ENCODE results near the gene UBE2O. TPM values are rescaled to one million over a fixed set of nuclear protein-coding genes. Genes with fewer than 3 reads are reported as not detected.

UBE2O gene
- total RNA-seq, 2 experiments from 2014 or later = 31.3 to 31.4 TPM

- no peak overlapping the region for H3K27ac Mint-ChIP-seq
Observed at GRCh38 chr17:76388966-76389888, 63.7 kb downstream of the UBE2O start.

GRCh38 chr17:76386966-76387765 lies 65.8 kb downstream of the UBE2O start:
- H3K36me3 Mint-ChIP-seq = no peaks in the 10 kb centered on the region
- no peak overlapping the region for H3K27ac Mint-ChIP-seq
- no peaks in the 10 kb centered on the region for H3K27me3 Mint-ChIP-seq
- no peak for ATAC-seq (ENCODE audit: low read depth)
- no peak overlapping the region for H3K4me3 Mint-ChIP-seq
- no peaks in the 10 kb centered on the region for H3K9me3 Mint-ChIP-seq
- DNase-seq = no peak
- peaks cover 5% of the 10 kb centered on the region for H3K4me1 Mint-ChIP-seq
- POLR2A ChIA-PET = interaction anchor here (1.7 to 6.1 kb wide), 2 partner anchors 25 to 33 kb away, joined by 4 to 63 read pairs; partner anchors contain the start of gene PRPSAP1

More at GRCh38 chr17:76388966-76389888, 63.7 kb downstream of the UBE2O start:
- POLR2A ChIA-PET = interaction anchor here (0.7 kb wide), 1 partner anchor 1751 kb away, joined by 7 read pairs; no protein-coding TSS in a partner anchor
- ATAC-seq (ENCODE audit: low read depth) = no peak
- Mint-ChIP-seq H3K9me3 (no peaks in the 10 kb centered on the region), H3K27me3 (no peaks in the 10 kb centered on the region), H3K4me3 (no peak overlapping the region), H3K4me1 (peaks cover 3% of the 10 kb centered on the region), H3K36me3 (no peaks in the 10 kb centered on the region)
- DNase-seq = no peak

GRCh38 chr17:76385892-76386786 lies 66.8 kb downstream of the UBE2O start:
- no peaks in the 10 kb centered on the region for H3K27me3 Mint-ChIP-seq
- no peak overlapping the region for H3K27ac Mint-ChIP-seq
- H3K9me3 Mint-ChIP-seq = no peaks in the 10 kb centered on the region

GRCh38 chr17:76384987-76385891 lies 67.7 kb downstream of the UBE2O start:
- H3K4me3 Mint-ChIP-seq = peak overlapping the region; percentile 68
- H3K27ac Mint-ChIP-seq = no peak overlapping the region
- peak; percentile 1 for ATAC-seq (ENCODE audit: low read depth)
- POLR2A ChIA-PET = interaction anchor here (0.6 to 6.1 kb wide), 10 partner anchors 12 to 510 kb away, joined by 3 to 63 read pairs (median 4); partner anchors contain the start of gene PRPSAP1
- no peaks in the 10 kb centered on the region for H3K36me3 Mint-ChIP-seq
- H3K9me3 Mint-ChIP-seq = no peaks in the 10 kb centered on the region
- peaks cover 3% of the 10 kb centered on the region for H3K27me3 Mint-ChIP-seq
- H3K4me1 Mint-ChIP-seq = peaks cover 5% of the 10 kb centered on the region
- peak; percentile 61 for DNase-seq

More at GRCh38 chr17:76385892-76386786, 66.8 kb downstream of the UBE2O start:
- ATAC-seq (ENCODE audit: low read depth) = peak; percentile 29
- DNase-seq = peak; percentile 89
- H3K36me3 Mint-ChIP-seq = no peaks in the 10 kb centered on the region
- peaks cover 5% of the 10 kb centered on the region for H3K4me1 Mint-ChIP-seq
- peak overlapping the region; percentile 68 for H3K4me3 Mint-ChIP-seq
- POLR2A ChIA-PET = interaction anchor here (0.6 to 6.1 kb wide), 7 partner anchors 11 to 203 kb away, joined by 3 to 63 read pairs (median 4); partner anchors contain the start of gene PRPSAP1

- H3K4me3 Mint-ChIP-seq = peak within 1 kb of the TSS; percentile 89
- H3K27me3 Mint-ChIP-seq = peaks cover 3% of the 10 kb centered on the region
- peaks cover 5% of the 10 kb centered on the region for H3K4me1 Mint-ChIP-seq
- H3K27ac Mint-ChIP-seq = peak within 1 kb of the TSS; percentile 85
- no peaks in the 10 kb centered on the region for H3K36me3 Mint-ChIP-seq
- DNase-seq (peak; percentile 90), ATAC-seq (ENCODE audit: low read depth) (peak; percentile 65)
- POLR2A ChIA-PET = interaction anchor here (0.6 to 6.1 kb wide), 7 partner anchors 14 to 509 kb away, joined by 3 to 63 read pairs (median 4); partner anchors contain the start of gene PRPSAP1
- H3K9me3 Mint-ChIP-seq = no peaks in the 10 kb centered on the region
Observed at GRCh38 chr17:76384222-76384986, 68.5 kb downstream of the UBE2O start, which contains the start of gene SPHK1. Gene SPHK1, plus strand, starts transcription at chr17:76384609. Its CDS starts 1,036 bp downstream, at chr17:76385645.

GRCh38 chr17:76383546-76384221 lies 69.3 kb downstream of the UBE2O start:
- peaks cover 3% of the 10 kb centered on the region for H3K27me3 Mint-ChIP-seq
- peak; percentile 81 for DNase-seq
- H3K9me3 Mint-ChIP-seq = no peaks in the 10 kb centered on the region
- POLR2A ChIA-PET = interaction anchor here (1.0 to 6.1 kb wide), 6 partner anchors 13 to 192 kb away, joined by 3 to 63 read pairs (median 4); partner anchors contain the start of gene PRPSAP1
- H3K36me3 Mint-ChIP-seq = no peaks in the 10 kb centered on the region
- H3K4me1 Mint-ChIP-seq = peaks cover 5% of the 10 kb centered on the region
- H3K27ac Mint-ChIP-seq = peak overlapping the region; percentile 85
- peak overlapping the region; percentile 89 for H3K4me3 Mint-ChIP-seq
- ATAC-seq (ENCODE audit: low read depth) = peak; percentile 32

- DNase-seq (no peak), ATAC-seq (ENCODE audit: low read depth) (peak; percentile 64)
- H3K36me3 Mint-ChIP-seq = no peaks in the 10 kb centered on the region
- POLR2A ChIA-PET = interaction anchor here (1.1 to 6.1 kb wide), 2 partner anchors 29 to 191 kb away, joined by 5 to 63 read pairs; partner anchors contain the start of gene PRPSAP1
- H3K27ac Mint-ChIP-seq = no peak overlapping the region
- H3K9me3 Mint-ChIP-seq = no peaks in the 10 kb centered on the region
- peaks cover 5% of the 10 kb centered on the region for H3K4me1 Mint-ChIP-seq
- peaks cover 3% of the 10 kb centered on the region for H3K27me3 Mint-ChIP-seq
- H3K4me3 Mint-ChIP-seq = peak overlapping the region; percentile 89
Observed at GRCh38 chr17:76382803-76383545, 70.0 kb downstream of the UBE2O start.

GRCh38 chr17:76382351-76382802 lies 70.6 kb downstream of the UBE2O start:
- POLR2A ChIA-PET = interaction anchor here (0.7 to 6.1 kb wide), 3 partner anchors 29 to 278 kb away, joined by 3 to 63 read pairs (median 5); partner anchors contain the start of genes EXOC7 and PRPSAP1
- Mint-ChIP-seq H3K36me3 (no peaks in the 10 kb centered on the region), H3K27ac (no peak overlapping the region), H3K27me3 (peaks cover 3% of the 10 kb centered on the region), H3K4me3 (peak overlapping the region; percentile 89), H3K4me1 (peaks cover 5% of the 10 kb centered on the region), H3K9me3 (no peaks in the 10 kb centered on the region)
- ATAC-seq (ENCODE audit: low read depth) = no peak
- no peak for DNase-seq

GRCh38 chr17:76381633-76382350 lies 71.2 kb downstream of the UBE2O start:
- ATAC-seq (ENCODE audit: low read depth) = no peak
- POLR2A ChIA-PET = interaction anchor here (0.7 to 6.1 kb wide), 2 partner anchors 28 to 278 kb away, joined by 3 to 63 read pairs; partner anchors contain the start of genes EXOC7 and PRPSAP1
- Mint-ChIP-seq H3K9me3 (no peaks in the 10 kb centered on the region), H3K27me3 (peaks cover 3% of the 10 kb centered on the region), H3K36me3 (no peaks in the 10 kb centered on the region), H3K4me1 (peaks cover 5% of the 10 kb centered on the region), H3K27ac (no peak overlapping the region), H3K4me3 (peak overlapping the region; percentile 89)
- DNase-seq = no peak
